Endothelial cell of umbilical vein (primary cell): ENCODE data around the gene SCARF2.

Experiments used
- CTCF ChIP-seq, 2 donors: IDR thresholded peaks; 1 replicate in 1 of 2; 2 replicates in 1 of 2; pipeline ENCODE4 v1.5.1; 2011; ENCODE audit warnings: low read length in 2 of 2, mild to moderate bottlenecking in 2 of 2, moderate library complexity in 2 of 2, control low read depth in 1 of 2, inconsistent platforms in 1 of 2, low read depth in 1 of 2; ENCODE audit not compliant: insufficient read depth in 1 of 2; ENCODE audit errors: extremely low read depth in 1 of 2
- FOS ChIP-seq: IDR thresholded peaks from 2 replicates; pipeline ENCODE4 v1.6.1; 2011; ENCODE audit warnings: mild to moderate bottlenecking, low read length, moderate library complexity, borderline replicate concordance; ENCODE audit not compliant: insufficient read depth
- MYC ChIP-seq: IDR thresholded peaks from one replicate; pipeline ENCODE4 v1.6.1; 2011; ENCODE audit warnings: mild to moderate bottlenecking, low read depth, low read length
- POLR2A ChIP-seq: IDR thresholded peaks from 2 replicates; pipeline ENCODE4 v1.6.1; 2012; ENCODE audit warnings: low read depth, mild to moderate bottlenecking, control low read depth, low read length

DNA sequence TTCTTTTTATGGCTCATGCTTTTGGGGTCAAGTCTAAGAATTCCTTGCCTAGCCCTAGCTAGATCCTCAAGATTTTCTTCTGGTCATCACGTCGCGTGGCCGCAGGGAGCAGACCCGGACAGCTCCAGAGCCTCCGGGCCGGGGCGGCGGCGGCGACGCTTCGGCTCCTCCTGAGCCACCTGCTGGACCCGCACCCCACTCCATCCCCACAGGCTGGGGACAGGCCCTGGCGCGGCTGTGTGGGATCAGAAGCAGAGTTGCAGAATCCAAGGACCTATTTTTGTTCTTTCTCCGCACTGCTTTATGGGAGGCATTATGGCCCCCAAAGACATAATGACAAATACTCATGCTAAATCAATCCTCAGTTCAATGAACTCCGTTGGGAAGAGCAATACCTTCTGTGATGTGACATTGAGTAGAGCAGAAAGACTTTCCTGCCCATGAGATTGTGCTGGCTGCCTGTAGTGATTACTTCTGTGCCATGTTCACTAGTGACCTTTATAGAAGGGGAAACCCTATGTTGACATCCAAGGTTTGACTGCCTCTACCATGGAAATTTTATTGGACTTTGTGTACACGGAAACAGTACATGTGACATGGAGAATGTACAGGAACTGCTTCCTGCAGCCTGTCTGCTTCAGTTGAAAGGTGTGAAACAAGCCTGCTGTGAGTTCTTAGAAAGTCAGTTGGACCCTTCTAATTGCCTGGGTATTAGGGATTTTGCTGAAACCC, 12.4 kb upstream of the SCARF2 start:
- no peak for TF ChIP-seq MYC
- no peak for TF ChIP-seq CTCF (IDR thresholded peaks at IDR 0.05; ENCODE audit: extremely low read depth in 1 of 2, insufficient read depth in 1 of 2, low read depth in 1 of 2, low read length in 2 of 2)
- no peak for TF ChIP-seq POLR2A
- TF ChIP-seq FOS, result no peak
